Neural cell (in vitro differentiated cells): ENCODE results near the gene CRYGD. TPM values are rescaled to one million over a fixed set of nuclear protein-coding genes. Genes with fewer than 3 reads are reported as not detected.

ENCODE experiments used
- H2AFZ ChIP-seq: fragments of 200-600, 300-800 bp; sonication (generic), shearing (Covaris generic); 2 replicates; pipeline ENCODE4 v1.6.0; 2014; ENCODE audit warnings: low read depth, mild to moderate bottlenecking, antibody characterized with exemption, low read length, moderate library complexity
- H3F3A ChIP-seq: fragments of 200-600 bp; shearing (Covaris generic); 2 replicates; pipeline ENCODE4 v1.6.1; 2016; ENCODE audit warnings: mild to moderate bottlenecking, moderate library complexity, mixed read lengths, antibody characterized with exemption, low read length; ENCODE audit not compliant: insufficient read depth, poor library complexity, severe bottlenecking
- H3K27ac ChIP-seq: fragments of 200-600, 300-800 bp; sonication (generic), shearing (Covaris generic); 2 replicates; pipeline ENCODE4 v1.5.1; 2014; ENCODE audit warnings: mild to moderate bottlenecking, low read length, moderate library complexity
- H3K27me3 ChIP-seq: fragments of 300-800, 200-600 bp; sonication (generic), shearing (Covaris generic); 2 replicates; pipeline ENCODE4 v1.6.0; 2014; ENCODE audit warnings: mild to moderate bottlenecking, low read depth, low read length, moderate library complexity; ENCODE audit not compliant: insufficient read depth
- H3K36me3 ChIP-seq: fragments of 300-800, 200-600 bp; sonication (generic), shearing (Covaris generic); 2 replicates; pipeline ENCODE4 v1.5.1; 2014; ENCODE audit warnings: mild to moderate bottlenecking, antibody characterized with exemption, low read length, moderate library complexity; ENCODE audit not compliant: insufficient read depth
- H3K4me2 ChIP-seq: fragments of 300-800, 200-600 bp; sonication (generic), shearing (Covaris generic); 2 replicates; pipeline ENCODE4 v1.6.0; 2014; ENCODE audit warnings: mild to moderate bottlenecking, low read length
- H3K4me3 ChIP-seq: fragments of 300-800, 200-600 bp; sonication (generic), shearing (Covaris generic); 2 replicates; pipeline ENCODE4 v1.5.1; 2014; ENCODE audit warnings: mild to moderate bottlenecking, low read length, moderate library complexity
- H3K79me2 ChIP-seq: fragments of 200-600 bp; shearing (Covaris generic); replicated peaks from 2 replicates; pipeline ENCODE4 v1.6.0; 2014; ENCODE audit warnings: mild to moderate bottlenecking, low read length, moderate library complexity; ENCODE audit not compliant: insufficient read depth
- H3K9ac ChIP-seq: fragments of 300-800, 200-600 bp; sonication (generic), shearing (Covaris generic); 2 replicates; pipeline ENCODE4 v1.6.1; 2016; ENCODE audit warnings: mild to moderate bottlenecking, low read length, mixed read lengths
- H3K9me2 ChIP-seq: fragments of 200-600 bp; shearing (Covaris generic); 2 replicates; pipeline ENCODE4 v1.6.1; 2016; ENCODE audit warnings: mild to moderate bottlenecking, low read length, mixed read lengths; ENCODE audit not compliant: insufficient read depth
- H3K9me3 ChIP-seq: fragments of 200-600, 300-800 bp; sonication (generic), shearing (Covaris generic); 2 replicates; pipeline ENCODE4 v1.6.1; 2016; ENCODE audit warnings: mild to moderate bottlenecking, mixed run types, low read length, moderate library complexity, mixed read lengths
- H4K20me1 ChIP-seq: fragments of 200-600 bp; shearing (Covaris generic); 2 replicates; pipeline ENCODE4 v1.6.1; 2016; ENCODE audit warnings: mild to moderate bottlenecking, mixed run types; ENCODE audit not compliant: insufficient read depth
- EP300 ChIP-seq: fragments of 450-650 bp; conservative IDR thresholded peaks from 2 replicates; pipeline ENCODE4 v1.6.1; 2014; ENCODE audit warnings: antibody characterized with exemption, mild to moderate bottlenecking, moderate library complexity; ENCODE audit not compliant: poor library complexity, severe bottlenecking
- EZH2 ChIP-seq: fragments of 200-600, 300-800 bp; shearing (Covaris generic), sonication (generic); IDR thresholded peaks from 2 replicates; pipeline ENCODE4 v1.6.1; 2014; ENCODE audit warnings: antibody characterized with exemption, low read length, borderline replicate concordance, mild to moderate bottlenecking; ENCODE audit not compliant: insufficient read depth, poor library complexity, severe bottlenecking
- MXI1 ChIP-seq: fragments of 450-650 bp; conservative IDR thresholded peaks from 2 replicates; pipeline ENCODE4 v1.6.1; 2014; ENCODE audit warnings: antibody characterized with exemption, mild to moderate bottlenecking; ENCODE audit not compliant: poor library complexity, severe bottlenecking
- POLR2AphosphoS5 ChIP-seq: IDR thresholded peaks from 2 replicates; pipeline ENCODE4 v1.6.1; 2012
- RAD21 ChIP-seq: fragments of 450-650 bp; conservative IDR thresholded peaks from 2 replicates; pipeline ENCODE4 v1.6.1; 2014; ENCODE audit warnings: antibody characterized with exemption, mild to moderate bottlenecking, moderate library complexity
- SMC3 ChIP-seq: fragments of 450-650 bp; conservative IDR thresholded peaks from 2 replicates; pipeline ENCODE4 v1.6.1; 2014; ENCODE audit warnings: antibody characterized with exemption, mild to moderate bottlenecking, moderate library complexity; ENCODE audit not compliant: poor library complexity
- TAF1 ChIP-seq: IDR thresholded peaks from 2 replicates; pipeline ENCODE4 v1.6.1; 2012; ENCODE audit warnings: low read depth
- polyA plus RNA-seq: library from polyadenylated mRNA; depleted of rRNA; stranded (reverse); fragments of >200 nt; gene quantifications from 2 replicates; pipeline ENCODE4 v1.2.3, GENCODE V29; 2014
- TF ChIP-seq, protein P1 (sequence below): fragments of 450-650 bp; IDR thresholded peaks from 2 replicates; pipeline ENCODE4 v1.5.1; 2014; ENCODE audit warnings: antibody characterized with exemption, mild to moderate bottlenecking, moderate library complexity; ENCODE audit not compliant: poor library complexity, severe bottlenecking
- TF ChIP-seq, protein P2 (sequence below): IDR thresholded peaks from 2 replicates; pipeline ENCODE4 v1.6.1; 2012; ENCODE audit warnings: borderline replicate concordance

CRYGD gene
- polyA plus RNA-seq, 1 donor from 2014 or later, result not detected

DNA sequence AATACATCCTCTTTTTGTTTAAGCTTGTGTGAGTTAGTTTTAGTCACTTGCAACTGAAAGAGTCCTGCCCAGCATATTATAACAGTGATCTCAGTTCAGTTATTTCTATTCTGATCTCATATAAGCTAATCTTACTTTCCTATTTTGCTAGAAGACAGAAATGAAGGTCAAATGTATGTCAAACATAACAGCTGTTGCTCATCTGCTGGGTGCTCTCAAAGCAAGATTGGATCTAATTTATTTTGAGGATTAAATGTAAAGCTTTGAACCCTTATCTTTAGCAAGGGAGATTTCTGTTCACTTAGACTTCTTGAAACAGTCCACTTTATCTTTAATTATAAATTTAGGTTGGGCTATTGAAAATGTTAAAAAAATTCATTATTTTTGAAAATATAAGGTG is 31.2 kb downstream of the CRYGD start:
- H3K4me2 ChIP-seq, result no peak overlapping the region
- H3K9me3 ChIP-seq, result no peaks in the 10 kb centered on the region
- H3K27me3 ChIP-seq, result no peaks in the 10 kb centered on the region
- no peak overlapping the region for H3K9ac ChIP-seq
- no peak overlapping the region for H3K27ac ChIP-seq
- TF ChIP-seq SMC3 (no peak), POLR2AphosphoS5 (no peak), TAF1 (no peak), MXI1 (no peak), RAD21 (no peak), EZH2 (no peak), EP300 (no peak)
- TF ChIP-seq, protein P1, sequence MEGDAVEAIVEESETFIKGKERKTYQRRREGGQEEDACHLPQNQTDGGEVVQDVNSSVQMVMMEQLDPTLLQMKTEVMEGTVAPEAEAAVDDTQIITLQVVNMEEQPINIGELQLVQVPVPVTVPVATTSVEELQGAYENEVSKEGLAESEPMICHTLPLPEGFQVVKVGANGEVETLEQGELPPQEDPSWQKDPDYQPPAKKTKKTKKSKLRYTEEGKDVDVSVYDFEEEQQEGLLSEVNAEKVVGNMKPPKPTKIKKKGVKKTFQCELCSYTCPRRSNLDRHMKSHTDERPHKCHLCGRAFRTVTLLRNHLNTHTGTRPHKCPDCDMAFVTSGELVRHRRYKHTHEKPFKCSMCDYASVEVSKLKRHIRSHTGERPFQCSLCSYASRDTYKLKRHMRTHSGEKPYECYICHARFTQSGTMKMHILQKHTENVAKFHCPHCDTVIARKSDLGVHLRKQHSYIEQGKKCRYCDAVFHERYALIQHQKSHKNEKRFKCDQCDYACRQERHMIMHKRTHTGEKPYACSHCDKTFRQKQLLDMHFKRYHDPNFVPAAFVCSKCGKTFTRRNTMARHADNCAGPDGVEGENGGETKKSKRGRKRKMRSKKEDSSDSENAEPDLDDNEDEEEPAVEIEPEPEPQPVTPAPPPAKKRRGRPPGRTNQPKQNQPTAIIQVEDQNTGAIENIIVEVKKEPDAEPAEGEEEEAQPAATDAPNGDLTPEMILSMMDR, result no peak
- TF ChIP-seq, protein P2, sequence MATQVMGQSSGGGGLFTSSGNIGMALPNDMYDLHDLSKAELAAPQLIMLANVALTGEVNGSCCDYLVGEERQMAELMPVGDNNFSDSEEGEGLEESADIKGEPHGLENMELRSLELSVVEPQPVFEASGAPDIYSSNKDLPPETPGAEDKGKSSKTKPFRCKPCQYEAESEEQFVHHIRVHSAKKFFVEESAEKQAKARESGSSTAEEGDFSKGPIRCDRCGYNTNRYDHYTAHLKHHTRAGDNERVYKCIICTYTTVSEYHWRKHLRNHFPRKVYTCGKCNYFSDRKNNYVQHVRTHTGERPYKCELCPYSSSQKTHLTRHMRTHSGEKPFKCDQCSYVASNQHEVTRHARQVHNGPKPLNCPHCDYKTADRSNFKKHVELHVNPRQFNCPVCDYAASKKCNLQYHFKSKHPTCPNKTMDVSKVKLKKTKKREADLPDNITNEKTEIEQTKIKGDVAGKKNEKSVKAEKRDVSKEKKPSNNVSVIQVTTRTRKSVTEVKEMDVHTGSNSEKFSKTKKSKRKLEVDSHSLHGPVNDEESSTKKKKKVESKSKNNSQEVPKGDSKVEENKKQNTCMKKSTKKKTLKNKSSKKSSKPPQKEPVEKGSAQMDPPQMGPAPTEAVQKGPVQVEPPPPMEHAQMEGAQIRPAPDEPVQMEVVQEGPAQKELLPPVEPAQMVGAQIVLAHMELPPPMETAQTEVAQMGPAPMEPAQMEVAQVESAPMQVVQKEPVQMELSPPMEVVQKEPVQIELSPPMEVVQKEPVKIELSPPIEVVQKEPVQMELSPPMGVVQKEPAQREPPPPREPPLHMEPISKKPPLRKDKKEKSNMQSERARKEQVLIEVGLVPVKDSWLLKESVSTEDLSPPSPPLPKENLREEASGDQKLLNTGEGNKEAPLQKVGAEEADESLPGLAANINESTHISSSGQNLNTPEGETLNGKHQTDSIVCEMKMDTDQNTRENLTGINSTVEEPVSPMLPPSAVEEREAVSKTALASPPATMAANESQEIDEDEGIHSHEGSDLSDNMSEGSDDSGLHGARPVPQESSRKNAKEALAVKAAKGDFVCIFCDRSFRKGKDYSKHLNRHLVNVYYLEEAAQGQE, result no peak
- no peaks in the 10 kb centered on the region for H3F3A ChIP-seq
- no peak overlapping the region for H2AFZ ChIP-seq
- no peaks in the 10 kb centered on the region for H3K79me2 ChIP-seq
- H3K36me3 ChIP-seq, result no peaks in the 10 kb centered on the region
- no peaks in the 10 kb centered on the region for H4K20me1 ChIP-seq
- no peaks in the 10 kb centered on the region for H3K9me2 ChIP-seq
- no peak overlapping the region for H3K4me3 ChIP-seq

DNA sequence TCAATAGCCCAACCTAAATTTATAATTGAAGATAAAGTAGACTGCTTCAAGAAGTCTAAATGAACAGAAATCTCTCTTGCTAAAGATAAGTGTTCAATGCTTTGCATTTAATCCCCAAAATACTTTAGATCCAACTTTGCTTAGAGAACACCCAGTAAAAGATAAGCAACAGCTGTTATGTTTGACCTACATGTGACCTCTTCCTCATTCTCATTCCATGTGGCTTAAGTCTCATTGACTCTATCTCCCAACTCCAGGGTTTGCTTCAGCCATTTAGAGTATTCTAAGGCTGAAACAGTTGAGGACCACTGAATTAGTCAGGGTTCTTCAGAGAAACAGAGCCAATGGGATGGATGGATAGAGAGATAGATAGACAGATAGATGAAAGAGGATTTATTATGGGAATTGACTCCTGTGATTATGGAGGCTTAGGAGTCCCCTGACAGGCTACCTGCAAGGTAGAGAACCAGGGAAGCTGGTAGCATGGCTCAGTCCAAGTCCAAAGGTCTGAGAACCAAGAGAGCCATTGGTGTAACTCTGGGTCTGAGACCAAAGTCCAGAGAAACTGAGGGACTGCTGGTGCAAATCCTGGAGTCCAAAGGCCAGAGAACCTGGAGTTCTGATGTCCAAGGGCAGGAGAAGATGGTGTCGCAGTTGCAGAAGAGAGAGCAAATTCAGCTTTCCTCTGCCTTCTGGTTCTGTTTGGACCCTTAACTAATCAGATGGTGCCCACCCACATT is 32.1 kb downstream of the CRYGD start:
- H3K27me3 ChIP-seq, result no peaks in the 10 kb centered on the region
- H3F3A ChIP-seq, result no peaks in the 10 kb centered on the region
- H4K20me1 ChIP-seq, result no peaks in the 10 kb centered on the region
- H3K9me2 ChIP-seq, result no peaks in the 10 kb centered on the region
- H2AFZ ChIP-seq, result no peak overlapping the region
- H3K36me3 ChIP-seq, result no peaks in the 10 kb centered on the region
- H3K4me3 ChIP-seq, result no peak overlapping the region
- TF ChIP-seq, protein P2, result no peak
- no peak for TF ChIP-seq EP300
- TF ChIP-seq POLR2AphosphoS5, result no peak
- TF ChIP-seq, protein P1, result no peak
- no peak for TF ChIP-seq SMC3
- no peak for TF ChIP-seq EZH2
- no peak for TF ChIP-seq MXI1
- no peak for TF ChIP-seq RAD21
- no peak for TF ChIP-seq TAF1
- H3K9me3 ChIP-seq, result no peaks in the 10 kb centered on the region
- no peak overlapping the region for H3K27ac ChIP-seq
- no peaks in the 10 kb centered on the region for H3K79me2 ChIP-seq
- no peak overlapping the region for H3K9ac ChIP-seq
- no peak overlapping the region for H3K4me2 ChIP-seq
